GM10266 (cell line): ENCODE measurements around the gene DNAJC18.

Experiments
- DNase-seq: peaks from one replicate; pipeline ENCODE4 v3.0.0; 2012; ENCODE audit errors: extremely low spot score
- CTCF ChIP-seq: IDR thresholded peaks from 2 replicates; pipeline ENCODE4 v1.5.1; 2012; ENCODE audit warnings: mild to moderate bottlenecking, low read depth; ENCODE audit not compliant: control insufficient read depth, insufficient read depth; ENCODE audit errors: missing control alignments

The DNAJC18 gene

GRCh38 chr5:139363937-139364336, 75.4 kb downstream of the DNAJC18 start:
- DNase-seq: no peak
- no peak for TF ChIP-seq CTCF

GRCh38 chr5:139361835-139362429, 77.4 kb downstream of the DNAJC18 start:
- no peak for TF ChIP-seq CTCF
- DNase-seq: no peak

- no peak for TF ChIP-seq CTCF
- DNase-seq: no peak
Observed at GRCh38 chr5:139360384-139360783, 78.9 kb downstream of the DNAJC18 start.
